Measurements from ENCODE around the gene NDUFS1. TPM values are rescaled to one million over a fixed set of nuclear protein-coding genes. Genes with fewer than 3 reads are reported as not detected.
"Not testable (repeated sequence)": the region's sequence is repeated elsewhere in the genome, so short reads cannot be mapped to it uniquely, and the experiment has no call there.

Gene NDUFS1
- total RNA-seq, 1 donor from 2014 or later = 80.7 TPM

GRCh38 chr2:206115026-206115578, 44.1 kb downstream of the NDUFS1 start:
- Mint-ChIP-seq H3K36me3 (ENCODE audit: low read depth) (peaks cover 13% of the 10 kb centered on the region), H3K27me3 (ENCODE audit: low read depth) (no peaks in the 10 kb centered on the region), H3K9me3 (no peaks in the 10 kb centered on the region), H3K27ac (no peak overlapping the region), H3K4me3 (ENCODE audit: low read depth) (no peak overlapping the region), H3K4me1 (ENCODE audit: low read depth) (no peaks in the 10 kb centered on the region)
- intact Hi-C loops (cut with micrococcal nuclease) = no loop called here
- DNase-seq (ENCODE audit: low spot score) = no peak

DNA sequence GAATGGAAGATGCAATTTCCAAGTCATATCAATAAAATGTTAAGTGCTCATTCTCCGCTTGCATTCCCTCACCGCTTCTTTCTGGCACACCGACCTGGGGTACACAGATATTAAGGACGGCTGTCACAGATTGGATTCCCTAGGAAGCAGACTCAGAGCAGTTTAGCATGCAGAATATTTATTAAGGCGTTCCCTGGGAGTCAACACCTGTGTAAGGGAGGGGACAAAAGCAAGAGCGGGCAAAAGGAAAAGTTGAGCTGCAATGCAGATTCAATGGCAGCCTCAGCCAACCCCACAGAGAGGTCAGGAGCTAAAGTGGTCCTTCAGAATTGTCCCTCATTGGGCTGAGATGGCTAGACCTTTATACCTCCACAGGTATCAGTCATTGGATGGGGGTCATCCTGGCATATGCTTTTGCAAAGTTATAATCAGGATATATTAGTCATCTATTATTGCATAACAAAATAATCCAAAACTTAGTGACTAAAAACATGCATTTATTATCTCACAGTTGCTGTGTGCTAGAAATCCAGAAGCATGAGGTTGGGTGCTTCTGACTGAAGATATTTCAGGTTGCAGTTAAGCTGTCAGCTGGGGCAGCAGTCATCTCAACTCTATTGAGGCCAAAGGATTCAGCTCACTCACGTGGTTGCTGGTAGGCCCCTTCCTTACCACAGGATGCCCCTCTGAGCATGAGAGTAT, 46.2 kb downstream of the NDUFS1 start:
- intact Hi-C loops (cut with micrococcal nuclease) = no loop called here
- DNase-seq (ENCODE audit: low spot score) = no peak
- Mint-ChIP-seq H3K9me3 (no peaks in the 10 kb centered on the region), H3K4me3 (ENCODE audit: low read depth) (no peak overlapping the region), H3K27ac (no peak overlapping the region), H3K4me1 (ENCODE audit: low read depth) (no peaks in the 10 kb centered on the region), H3K27me3 (ENCODE audit: low read depth) (no peaks in the 10 kb centered on the region), H3K36me3 (ENCODE audit: low read depth) (peaks cover 9% of the 10 kb centered on the region)

DNA sequence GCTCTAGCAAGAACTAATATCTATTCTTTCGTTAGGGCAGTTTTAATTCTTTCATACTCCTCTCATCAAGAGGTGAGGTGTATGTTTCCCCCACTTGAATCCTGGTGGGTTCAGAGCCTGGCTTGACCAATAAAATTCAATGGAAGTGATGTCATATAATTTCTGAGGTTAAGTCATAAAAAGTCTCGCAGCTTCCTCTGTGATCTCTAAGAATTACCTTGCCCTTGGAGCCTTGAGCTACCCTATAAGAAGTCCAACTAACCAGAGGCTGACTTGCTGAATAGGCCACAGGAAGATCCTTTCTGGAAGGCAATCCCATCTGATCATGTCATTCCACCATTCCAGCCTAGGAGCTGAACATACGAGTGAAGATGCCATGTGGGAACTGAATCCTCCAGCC, 47.1 kb downstream of the NDUFS1 start:
- H3K4me3 Mint-ChIP-seq (ENCODE audit: low read depth) = no peak overlapping the region

DNA sequence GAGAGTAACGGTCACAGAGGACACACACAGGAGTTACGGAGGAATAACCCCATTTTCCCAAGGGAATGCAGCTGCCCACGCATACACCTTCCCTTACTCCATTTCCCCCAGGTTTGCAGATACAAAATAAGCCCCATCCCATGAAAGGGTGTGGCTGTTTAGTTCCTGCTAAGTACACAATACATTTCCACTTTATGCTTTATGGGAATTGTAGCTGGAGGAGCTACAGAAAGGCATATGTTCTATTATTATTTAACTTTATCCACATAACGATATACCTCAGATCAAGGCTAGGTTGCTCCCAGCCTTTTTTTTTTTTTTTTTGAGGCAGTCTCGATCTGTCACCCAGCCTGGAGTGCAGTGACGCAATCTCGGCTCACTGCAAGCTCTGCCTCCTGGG, 50.5 kb downstream of the NDUFS1 start:
- no peak overlapping the region for H3K27ac Mint-ChIP-seq
- no peaks in the 10 kb centered on the region for H3K9me3 Mint-ChIP-seq
- no peak overlapping the region for H3K4me3 Mint-ChIP-seq (ENCODE audit: low read depth)
- no peaks in the 10 kb centered on the region for H3K4me1 Mint-ChIP-seq (ENCODE audit: low read depth)
- DNase-seq (ENCODE audit: low spot score) = no peak
- H3K27me3 Mint-ChIP-seq (ENCODE audit: low read depth) = no peaks in the 10 kb centered on the region
- no peaks in the 10 kb centered on the region for H3K36me3 Mint-ChIP-seq (ENCODE audit: low read depth)
- intact Hi-C loops (cut with micrococcal nuclease) = no loop called here

More for the DNA sequence above, 47.1 kb downstream of the NDUFS1 start:
- no peak overlapping the region for H3K27ac Mint-ChIP-seq
- no peaks in the 10 kb centered on the region for H3K27me3 Mint-ChIP-seq (ENCODE audit: low read depth)
- H3K4me1 Mint-ChIP-seq (ENCODE audit: low read depth) = no peaks in the 10 kb centered on the region
- intact Hi-C loops (cut with micrococcal nuclease) = no loop called here
- no peak for DNase-seq (ENCODE audit: low spot score)
- no peaks in the 10 kb centered on the region for H3K9me3 Mint-ChIP-seq
- peaks cover 9% of the 10 kb centered on the region for H3K36me3 Mint-ChIP-seq (ENCODE audit: low read depth)

DNA sequence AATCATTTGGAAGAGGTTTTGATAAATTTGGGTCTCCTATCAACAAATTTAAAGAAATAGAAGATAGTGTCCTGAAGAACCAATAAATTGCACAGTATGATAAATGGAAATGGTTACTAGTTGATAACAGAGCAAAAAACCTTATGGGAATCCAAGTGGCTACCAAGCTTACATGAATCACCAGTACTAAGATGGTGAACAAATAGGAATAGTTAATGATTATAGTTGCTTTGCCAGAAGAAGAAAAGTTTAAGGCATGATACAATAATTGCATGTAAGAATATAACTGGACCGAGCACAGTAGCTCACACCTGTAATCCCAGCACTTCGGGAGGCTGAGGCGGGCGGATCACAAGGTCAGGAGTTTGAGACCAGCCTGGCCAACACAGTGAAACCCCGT, 53.7 kb downstream of the NDUFS1 start:
- Mint-ChIP-seq H3K36me3 (ENCODE audit: low read depth) (no peaks in the 10 kb centered on the region), H3K4me3 (ENCODE audit: low read depth) (no peak overlapping the region), H3K27me3 (ENCODE audit: low read depth) (no peaks in the 10 kb centered on the region), H3K27ac (no peak overlapping the region), H3K9me3 (no peaks in the 10 kb centered on the region), H3K4me1 (ENCODE audit: low read depth) (no peaks in the 10 kb centered on the region)
- DNase-seq (ENCODE audit: low spot score) = no peak
- intact Hi-C loops (cut with micrococcal nuclease) = no loop called here

GRCh38 chr2:206105038-206105437, 54.2 kb downstream of the NDUFS1 start:
- Mint-ChIP-seq H3K27me3 (ENCODE audit: low read depth) (no peaks in the 10 kb centered on the region), H3K27ac (no peak overlapping the region), H3K9me3 (no peaks in the 10 kb centered on the region), H3K4me1 (ENCODE audit: low read depth) (no peaks in the 10 kb centered on the region), H3K36me3 (ENCODE audit: low read depth) (no peaks in the 10 kb centered on the region), H3K4me3 (ENCODE audit: low read depth) (no peak overlapping the region)
- intact Hi-C loops (cut with micrococcal nuclease) = no loop called here
- no peak for DNase-seq (ENCODE audit: low spot score)

DNA sequence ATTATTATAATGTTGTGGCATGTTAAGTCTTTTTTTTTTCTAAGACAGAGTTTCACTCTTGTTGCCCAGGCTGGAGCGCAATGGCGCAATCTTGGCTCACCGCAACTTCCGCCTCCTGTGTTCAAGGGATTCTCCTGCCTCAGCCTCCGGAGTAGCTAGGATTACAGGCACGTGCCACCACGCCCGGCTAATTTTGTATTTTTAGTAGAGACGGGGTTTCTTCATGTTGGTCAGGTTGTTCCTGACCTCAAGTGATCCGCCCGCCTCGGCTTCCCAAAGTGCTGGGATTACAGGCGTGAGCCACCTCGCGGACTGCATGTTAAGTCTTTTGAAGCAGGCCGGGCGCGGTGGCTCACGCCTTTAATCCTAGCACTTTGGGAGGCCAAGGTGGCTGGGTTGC, 60.4 kb downstream of the NDUFS1 start:
- intact Hi-C loops (cut with micrococcal nuclease); H3K36me3 Mint-ChIP-seq (ENCODE audit: low read depth); H3K9me3 Mint-ChIP-seq; H3K27me3 Mint-ChIP-seq (ENCODE audit: low read depth); H3K4me3 Mint-ChIP-seq (ENCODE audit: low read depth); H3K4me1 Mint-ChIP-seq (ENCODE audit: low read depth); H3K27ac Mint-ChIP-seq; DNase-seq (ENCODE audit: low spot score): not testable (repeated sequence)

- H3K4me1 Mint-ChIP-seq (ENCODE audit: low read depth) = no peaks in the 10 kb centered on the region
- no peak overlapping the region for H3K27ac Mint-ChIP-seq
- no peak for DNase-seq (ENCODE audit: low spot score)
- H3K36me3 Mint-ChIP-seq (ENCODE audit: low read depth) = no peaks in the 10 kb centered on the region
- intact Hi-C loops (cut with micrococcal nuclease) = no loop called here
- no peak overlapping the region for H3K4me3 Mint-ChIP-seq (ENCODE audit: low read depth)
- no peaks in the 10 kb centered on the region for H3K27me3 Mint-ChIP-seq (ENCODE audit: low read depth)
- H3K9me3 Mint-ChIP-seq = no peaks in the 10 kb centered on the region
These were observed 60.8 kb downstream of the NDUFS1 start for GRCh38 chr2:206098471-206098870.

GRCh38 chr2:206096876-206097275, 62.4 kb downstream of the NDUFS1 start:
- H3K36me3 Mint-ChIP-seq (ENCODE audit: low read depth) = no peaks in the 10 kb centered on the region
- intact Hi-C loops (cut with micrococcal nuclease) = no loop called here
- H3K9me3 Mint-ChIP-seq = no peaks in the 10 kb centered on the region
- H3K27ac Mint-ChIP-seq = no peak overlapping the region
- DNase-seq (ENCODE audit: low spot score) = no peak
- H3K4me1 Mint-ChIP-seq (ENCODE audit: low read depth) = no peaks in the 10 kb centered on the region
- no peaks in the 10 kb centered on the region for H3K27me3 Mint-ChIP-seq (ENCODE audit: low read depth)
- H3K4me3 Mint-ChIP-seq (ENCODE audit: low read depth) = no peak overlapping the region

GRCh38 chr2:206095536-206096332, 63.5 kb downstream of the NDUFS1 start:
- Mint-ChIP-seq H3K27ac (no peak overlapping the region), H3K9me3 (no peaks in the 10 kb centered on the region), H3K27me3 (ENCODE audit: low read depth) (no peaks in the 10 kb centered on the region), H3K36me3 (ENCODE audit: low read depth) (no peaks in the 10 kb centered on the region), H3K4me3 (ENCODE audit: low read depth) (no peak overlapping the region), H3K4me1 (ENCODE audit: low read depth) (peaks cover 2% of the 10 kb centered on the region)
- intact Hi-C loops (cut with micrococcal nuclease) = no loop called here
- no peak for DNase-seq (ENCODE audit: low spot score)

- no peaks in the 10 kb centered on the region for H3K9me3 Mint-ChIP-seq
- intact Hi-C loops (cut with micrococcal nuclease) = no loop called here
- peaks cover 9% of the 10 kb centered on the region for H3K36me3 Mint-ChIP-seq (ENCODE audit: low read depth)
- H3K4me3 Mint-ChIP-seq (ENCODE audit: low read depth) = no peak overlapping the region
- H3K27ac Mint-ChIP-seq = no peak overlapping the region
- no peak for DNase-seq (ENCODE audit: low spot score)
- H3K27me3 Mint-ChIP-seq (ENCODE audit: low read depth) = no peaks in the 10 kb centered on the region
- H3K4me1 Mint-ChIP-seq (ENCODE audit: low read depth) = peaks cover 3% of the 10 kb centered on the region
These were observed 66.9 kb downstream of the NDUFS1 start for GRCh38 chr2:206092297-206092696.

GRCh38 chr2:206088248-206088647, 71.0 kb downstream of the NDUFS1 start:
- no peak for DNase-seq (ENCODE audit: low spot score)
- Mint-ChIP-seq H3K27ac (no peak overlapping the region), H3K4me3 (ENCODE audit: low read depth) (no peak overlapping the region), H3K4me1 (ENCODE audit: low read depth) (peaks cover 19% of the 10 kb centered on the region), H3K9me3 (no peaks in the 10 kb centered on the region), H3K27me3 (ENCODE audit: low read depth) (no peaks in the 10 kb centered on the region), H3K36me3 (ENCODE audit: low read depth) (peaks cover 16% of the 10 kb centered on the region)
- intact Hi-C loops (cut with micrococcal nuclease) = loop anchor here (5.0 to 10.0 kb wide), 3 partner anchors 56 to 677 kb away; partner anchors contain the start of genes FASTKD2, MDH1B and ZDBF2

Data from activated T-helper 2 cell treated with anti-CD3 and anti-CD28 coated beads, Interferon-gamma antibody, Interleukin-2, Interleukin-4, amounts not matched to agents 10 μg/mL and 5 μg/mL and 100 μg/mL, durations not matched to agents 14 hours and 24 hours and 36 hours (primary cell).